ENCODE measurements around the gene HPGDS.
A peak's percentile ranks its signal among the peaks of the same experiment; 100 is the strongest.
"Not testable (repeated sequence)": the region's sequence is repeated elsewhere in the genome, so short reads cannot be mapped to it uniquely, and the experiment has no call there.

Gene HPGDS

GRCh38 chr4:94342694-94343093 lies at the start of gene HPGDS:
Gene HPGDS (minus strand): TSS chr4:94342836. CDS start chr4:94334629, 8,207 bp downstream.
- DNase-seq: peak; percentile 62

DNA sequence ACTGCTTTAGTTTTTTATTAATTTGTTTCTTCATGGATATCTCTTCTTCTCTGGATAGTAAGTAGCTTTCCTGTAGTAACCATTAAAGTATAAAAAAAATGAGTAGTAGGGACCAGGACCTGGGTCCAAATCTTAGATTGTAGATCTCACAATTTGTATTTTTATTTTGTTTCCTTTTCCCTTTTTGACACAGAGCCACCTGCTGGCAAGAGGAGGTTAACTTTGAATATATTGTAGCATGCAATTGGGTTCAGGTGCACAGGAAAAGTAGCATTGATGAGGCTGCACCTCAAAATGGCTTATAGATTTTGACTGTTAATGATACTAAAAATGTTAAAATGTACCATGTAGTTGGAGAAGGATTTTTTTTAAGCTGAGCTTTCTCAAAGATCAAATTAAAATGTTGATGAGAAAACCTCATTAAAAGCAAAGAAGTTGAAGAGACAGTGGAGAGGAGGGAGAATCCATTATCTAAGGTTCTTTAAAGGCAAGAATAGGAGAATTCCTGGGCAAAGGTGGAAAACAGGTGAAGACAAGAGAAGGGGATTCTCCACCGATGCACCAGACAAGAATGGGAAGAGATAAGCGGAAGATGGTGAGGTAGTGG lies 48.3 kb upstream of the HPGDS start:
- peak; percentile 61 for DNase-seq

DNA sequence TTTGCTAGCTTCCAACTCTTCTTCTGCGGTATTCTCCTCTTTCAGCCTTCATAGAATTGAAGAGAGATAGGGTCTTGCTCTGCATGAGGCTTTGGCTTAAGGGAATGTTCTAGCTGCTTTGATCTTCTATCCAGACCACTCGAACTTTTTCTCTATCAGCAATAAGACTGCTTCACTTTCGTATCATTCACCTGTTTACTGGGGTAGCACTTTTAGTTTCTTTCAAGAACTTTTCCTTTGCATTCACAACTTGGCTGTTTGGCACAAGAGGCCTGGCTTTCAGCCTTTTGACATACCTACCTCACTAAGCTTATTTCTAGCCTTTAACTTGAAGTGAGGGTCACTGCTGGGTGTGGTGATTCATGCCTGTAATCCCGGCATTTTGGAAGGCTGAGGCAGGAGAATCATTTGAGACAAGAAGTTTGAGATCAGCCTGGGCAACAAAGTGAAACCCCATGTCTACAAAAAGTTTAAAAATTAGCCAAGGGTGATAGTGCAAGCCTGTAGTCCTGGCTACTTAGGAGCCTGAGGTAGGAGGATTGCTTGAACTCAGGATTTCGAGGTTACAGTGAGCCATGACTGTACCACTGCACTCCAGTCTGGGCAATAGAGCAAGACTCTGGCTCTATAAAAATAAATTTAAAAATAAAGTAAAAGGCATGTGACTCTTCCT lies 47.1 kb upstream of the HPGDS start:
- no peak for DNase-seq

DNA sequence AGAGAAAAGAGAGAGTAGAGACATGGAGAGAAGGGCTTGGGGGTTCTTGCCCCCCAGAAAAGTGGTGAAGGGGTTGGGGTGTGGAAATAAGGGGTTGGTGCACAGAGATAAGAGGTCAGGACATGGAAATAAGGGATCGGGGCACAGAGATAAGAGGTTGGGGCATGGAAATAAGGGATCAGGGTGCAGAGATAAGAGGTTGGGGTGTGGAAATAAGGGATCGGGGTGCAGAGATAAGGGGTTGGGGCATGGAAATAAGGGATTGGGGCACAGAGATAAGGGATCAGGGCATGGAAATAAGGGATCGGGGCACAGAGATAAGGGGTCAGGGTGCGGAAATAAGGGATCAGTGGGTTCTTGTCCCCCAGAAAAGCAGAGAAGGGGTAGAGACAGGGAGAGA lies 45.3 kb upstream of the HPGDS start:
- DNase-seq: not testable (repeated sequence)

DNA sequence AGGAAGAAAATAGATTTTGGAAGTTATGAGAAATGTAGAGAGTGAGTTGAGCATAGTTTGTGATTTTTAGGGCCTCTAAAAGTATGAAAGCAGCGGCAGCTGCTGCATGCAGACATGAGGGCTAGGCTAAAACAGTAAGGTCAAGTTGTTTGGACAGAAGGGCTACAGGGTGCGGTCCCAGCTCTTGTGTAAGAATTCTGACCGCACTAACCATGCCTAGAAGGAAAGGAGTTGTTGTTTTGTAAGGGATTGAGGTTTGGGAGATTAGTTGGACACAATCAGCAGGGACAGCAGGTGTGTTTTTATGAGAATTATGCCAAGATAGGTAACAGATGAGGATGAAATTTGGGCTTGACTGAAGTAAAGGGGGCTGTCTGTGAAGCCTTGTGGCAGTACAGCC lies 42.8 kb upstream of the HPGDS start:
- not testable (repeated sequence) for DNase-seq

DNA sequence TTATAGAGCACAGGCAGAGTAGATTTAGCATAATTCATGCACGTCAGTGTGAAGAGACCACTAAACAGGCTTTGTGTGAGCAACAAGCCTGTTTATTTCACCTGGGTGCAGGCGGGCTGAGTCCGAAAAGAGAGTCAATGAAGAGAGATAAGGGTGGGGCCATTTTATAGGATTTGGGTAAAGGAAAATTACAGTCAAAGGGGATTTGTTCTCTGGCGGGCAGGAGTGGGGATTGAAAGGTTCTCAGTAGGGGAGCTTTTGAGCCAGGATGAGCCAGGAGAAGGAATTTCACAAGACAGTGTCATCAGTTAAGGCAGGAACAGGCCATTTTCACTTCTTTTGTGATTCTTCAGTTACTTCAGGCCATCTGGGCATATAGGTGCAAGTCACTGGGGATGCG lies 40.3 kb upstream of the HPGDS start:
- not testable (repeated sequence) for DNase-seq

DNA sequence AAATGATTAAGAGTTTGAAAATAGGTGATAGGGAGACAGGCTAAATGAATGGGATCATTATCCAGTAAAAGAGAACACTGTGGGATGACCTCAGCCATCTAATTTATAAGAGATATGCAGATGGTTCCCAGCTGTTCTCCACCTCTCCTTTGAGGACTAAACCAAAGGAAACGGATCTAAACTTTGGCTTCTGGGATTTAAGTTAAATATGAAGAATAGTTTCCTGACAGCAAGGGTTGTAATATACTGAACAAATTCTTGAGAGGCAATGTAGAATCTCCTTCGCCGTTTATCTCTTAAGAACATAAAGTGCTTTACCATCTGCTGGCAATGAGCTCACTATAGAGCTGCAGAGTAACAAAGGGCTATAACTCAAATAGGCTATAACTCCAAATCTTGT lies 35.4 kb upstream of the HPGDS start:
- DNase-seq: no peak

GRCh38 chr4:94377294-94377693 lies 34.7 kb upstream of the HPGDS start:
- no peak for DNase-seq

DNA sequence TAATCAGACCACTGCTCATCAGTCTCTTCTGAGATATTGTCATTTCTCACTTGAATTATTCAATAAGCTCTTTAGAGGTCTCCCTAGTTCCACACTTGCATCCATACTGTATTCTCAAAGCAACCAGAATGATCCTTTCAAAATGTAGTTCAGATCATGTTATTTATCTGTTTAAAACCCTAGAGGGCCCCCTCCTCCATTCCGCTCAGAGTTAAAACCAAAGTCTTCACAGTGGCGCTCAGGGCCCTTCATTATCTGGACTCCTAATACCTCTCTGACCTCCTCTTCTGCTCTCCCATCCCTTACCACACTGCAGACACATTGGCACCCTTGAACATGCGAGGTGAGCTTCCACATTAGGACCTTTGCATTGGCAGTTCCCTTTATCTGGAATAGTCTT lies 32.7 kb upstream of the HPGDS start:
- no peak for DNase-seq

- no peak for DNase-seq
These were observed 31.1 kb upstream of the HPGDS start for GRCh38 chr4:94373752-94374151.

- no peak for DNase-seq
These were observed 30.4 kb upstream of the HPGDS start for GRCh38 chr4:94372991-94373390.

DNA sequence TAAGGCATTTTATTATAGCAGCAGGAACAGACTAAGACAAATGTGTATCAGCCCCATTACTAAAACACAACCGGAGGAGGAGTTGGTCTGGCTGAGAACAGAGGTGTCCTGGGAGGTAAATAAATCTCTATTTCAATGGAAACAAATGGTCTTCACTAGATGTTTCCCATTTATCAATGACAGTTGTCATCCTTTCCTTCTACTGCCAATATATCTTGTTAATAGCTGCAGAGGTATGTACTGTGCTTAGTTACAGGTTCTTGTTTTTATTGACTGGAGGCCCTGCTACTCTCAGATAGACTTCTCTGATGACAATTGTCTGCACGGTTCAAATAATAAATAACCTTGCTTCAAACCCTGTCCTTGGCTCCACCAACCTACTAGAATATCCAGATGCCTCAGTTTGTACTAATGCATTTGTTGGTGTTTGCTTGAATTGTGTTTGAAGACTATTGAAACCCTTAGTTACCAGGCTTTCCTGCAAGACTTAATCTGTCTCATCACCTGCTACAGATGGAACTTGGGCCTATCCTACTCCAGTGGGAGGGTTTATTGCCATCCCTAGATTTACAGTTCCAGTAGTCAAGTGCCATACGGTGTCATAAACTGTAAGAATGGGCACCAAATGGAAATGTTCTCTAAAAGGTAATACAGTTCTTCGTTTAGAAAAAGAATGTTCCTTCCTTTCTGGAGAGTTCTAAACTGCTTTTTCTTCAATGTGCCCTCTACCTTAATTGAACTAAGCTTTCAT lies 29.8 kb upstream of the HPGDS start:
- no peak for DNase-seq

DNA sequence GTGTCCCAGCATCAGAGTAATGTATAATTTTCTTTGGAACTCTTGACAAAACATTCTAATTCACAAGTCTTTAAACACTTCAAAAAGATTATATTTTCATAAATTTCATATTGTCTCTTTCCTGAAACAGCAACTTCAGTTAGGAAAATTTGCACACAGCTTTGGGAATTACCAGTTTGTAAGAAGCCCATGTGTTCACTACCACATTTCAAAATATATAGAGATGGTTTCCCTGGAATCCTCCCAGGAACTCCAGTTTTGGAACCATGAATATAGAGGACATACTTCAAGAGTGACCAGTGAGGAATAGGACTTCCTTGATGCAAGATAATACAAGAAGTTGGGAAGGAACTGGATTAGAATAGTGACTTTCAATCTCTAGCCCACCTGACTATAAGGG lies 28.7 kb upstream of the HPGDS start:
- DNase-seq: no peak

- DNase-seq: no peak
These were observed 28.1 kb upstream of the HPGDS start for GRCh38 chr4:94370533-94371254.

DNA sequence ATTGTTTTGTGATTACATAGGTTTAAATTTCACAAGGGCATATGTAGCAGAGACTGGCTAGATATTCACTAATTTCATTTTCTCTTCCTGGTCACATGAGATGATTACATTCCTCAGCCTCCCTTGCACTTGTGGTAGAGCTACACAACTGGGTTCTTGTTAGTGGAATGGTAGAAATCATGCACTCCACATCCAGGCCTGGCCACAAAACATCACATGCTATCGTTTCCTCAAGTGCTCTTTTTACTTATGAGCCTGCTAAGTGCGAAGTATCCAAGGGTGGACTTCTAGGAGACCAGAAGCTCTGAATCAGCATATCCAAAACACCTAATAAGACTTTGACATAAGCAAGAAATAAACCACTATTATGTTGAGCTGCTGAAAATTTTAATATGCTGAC lies 26.4 kb upstream of the HPGDS start:
- DNase-seq: no peak

- DNase-seq: no peak
These were observed 25.8 kb upstream of the HPGDS start for GRCh38 chr4:94368459-94368858.

- DNase-seq: no peak
These were observed 22.7 kb upstream of the HPGDS start for GRCh38 chr4:94365304-94365703.

GRCh38 chr4:94364527-94364926 lies 21.9 kb upstream of the HPGDS start:
- no peak for DNase-seq

- no peak for DNase-seq
These were observed 20.6 kb upstream of the HPGDS start for GRCh38 chr4:94363136-94363655.

DNA sequence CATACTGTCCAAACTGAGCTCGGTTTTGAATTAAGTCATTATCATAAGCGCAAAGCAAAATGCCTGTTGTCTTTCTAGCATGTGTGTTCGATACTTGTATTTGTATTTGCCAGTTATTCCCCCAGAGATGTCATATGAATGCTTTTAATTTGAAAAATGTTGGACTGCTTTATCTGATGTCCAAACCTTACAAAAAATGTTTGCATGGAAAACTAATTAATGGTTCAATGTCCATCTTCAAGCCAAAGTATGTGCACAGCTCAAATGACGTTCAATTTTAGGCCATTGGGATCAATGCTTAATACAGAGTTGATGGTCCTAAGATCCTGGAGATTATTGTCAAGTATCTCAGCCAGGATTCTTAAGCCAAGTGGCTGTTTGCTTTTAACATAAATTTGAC lies 17.2 kb upstream of the HPGDS start:
- DNase-seq: no peak

GRCh38 chr4:94359221-94359620 lies 16.6 kb upstream of the HPGDS start:
- no peak for DNase-seq

- DNase-seq: no peak
These were observed 15.5 kb upstream of the HPGDS start for GRCh38 chr4:94358101-94358500.

DNA sequence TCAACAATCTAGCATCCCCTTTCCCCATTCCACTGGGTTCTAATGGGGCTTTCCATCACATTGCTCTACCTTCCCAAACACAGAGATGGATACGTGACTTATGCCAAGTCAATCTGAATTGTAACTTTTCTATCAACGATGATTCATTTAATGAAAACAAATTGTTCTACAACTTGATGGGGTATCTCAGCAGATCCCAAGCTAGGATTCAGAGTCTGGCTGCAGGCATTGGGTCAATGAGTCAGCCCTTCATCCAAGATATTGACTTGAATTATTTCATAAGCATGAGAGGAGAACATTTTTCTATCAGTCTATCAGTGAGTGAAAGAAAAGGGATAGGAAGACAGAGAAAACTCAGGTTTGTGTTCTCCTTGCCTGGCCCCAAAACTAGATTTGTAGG lies 15.0 kb upstream of the HPGDS start:
- no peak for DNase-seq
